ENCODE data around the gene F8.
"Not testable (repeated sequence)": the region's sequence is repeated elsewhere in the genome, so short reads cannot be mapped to it uniquely, and the experiment has no call there.

DNA sequence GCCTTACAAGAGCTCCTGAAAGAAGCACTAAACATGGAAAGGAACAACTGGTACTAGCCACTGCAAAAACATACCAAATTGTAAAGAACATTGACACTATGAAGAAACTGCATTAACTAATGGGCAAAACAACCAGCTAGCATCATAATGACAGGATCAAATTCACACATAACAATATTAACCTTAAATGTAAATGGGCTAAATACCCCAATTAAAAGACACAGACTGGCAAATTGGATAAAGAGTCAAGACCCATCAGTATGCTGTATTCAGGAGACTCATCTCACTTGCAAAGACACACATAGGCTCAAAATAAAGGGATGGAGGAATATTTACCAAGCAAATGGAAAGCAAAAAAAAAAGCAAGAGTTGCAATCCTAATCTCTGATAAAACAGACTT, 154.0 kb downstream of the F8 start:
- TF ChIP-seq, protein P1, sequence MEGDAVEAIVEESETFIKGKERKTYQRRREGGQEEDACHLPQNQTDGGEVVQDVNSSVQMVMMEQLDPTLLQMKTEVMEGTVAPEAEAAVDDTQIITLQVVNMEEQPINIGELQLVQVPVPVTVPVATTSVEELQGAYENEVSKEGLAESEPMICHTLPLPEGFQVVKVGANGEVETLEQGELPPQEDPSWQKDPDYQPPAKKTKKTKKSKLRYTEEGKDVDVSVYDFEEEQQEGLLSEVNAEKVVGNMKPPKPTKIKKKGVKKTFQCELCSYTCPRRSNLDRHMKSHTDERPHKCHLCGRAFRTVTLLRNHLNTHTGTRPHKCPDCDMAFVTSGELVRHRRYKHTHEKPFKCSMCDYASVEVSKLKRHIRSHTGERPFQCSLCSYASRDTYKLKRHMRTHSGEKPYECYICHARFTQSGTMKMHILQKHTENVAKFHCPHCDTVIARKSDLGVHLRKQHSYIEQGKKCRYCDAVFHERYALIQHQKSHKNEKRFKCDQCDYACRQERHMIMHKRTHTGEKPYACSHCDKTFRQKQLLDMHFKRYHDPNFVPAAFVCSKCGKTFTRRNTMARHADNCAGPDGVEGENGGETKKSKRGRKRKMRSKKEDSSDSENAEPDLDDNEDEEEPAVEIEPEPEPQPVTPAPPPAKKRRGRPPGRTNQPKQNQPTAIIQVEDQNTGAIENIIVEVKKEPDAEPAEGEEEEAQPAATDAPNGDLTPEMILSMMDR (conservative IDR thresholded peaks at IDR 0.05), result not testable (repeated sequence)
- not testable (repeated sequence) for TF ChIP-seq EZH2 (IDR thresholded peaks at IDR 0.05; ENCODE audit: low read depth)
